Stimulated activated naive CD8-positive, alpha-beta T cell treated with anti-CD3 and anti-CD28 coated beads, Interleukin-15, amount 100 ng/mL, for 72 hours (primary cell): Measurements from ENCODE around the gene PTPRN2.
A peak's percentile ranks its signal among the peaks of the same experiment; 100 is the strongest.

Experiments used
- ATAC-seq: fragments of 150-1000 bp; cut with Tn5 transposase; 2 replicates; pipeline ENCODE4 v1.10.0; 2021; ENCODE audit warnings: mild to moderate bottlenecking, moderate library complexity
- DNase-seq, 2 donors: peaks; one replicate each; pipeline ENCODE4 v3.0.0; 2021 to 2022
- H3K27ac Mint-ChIP-seq, 2 donors: one replicate each; pipeline ENCODE4 v1.8.0; 2022; ENCODE audit warnings: mild to moderate bottlenecking in 2 of 2, mixed read lengths in 2 of 2, moderate library complexity in 2 of 2
- H3K27me3 Mint-ChIP-seq: one replicate; pipeline ENCODE4 v1.8.0; 2022; ENCODE audit warnings: mixed read lengths
- H3K4me1 Mint-ChIP-seq: one replicate; pipeline ENCODE4 v1.8.0; 2022; ENCODE audit warnings: mild to moderate bottlenecking, mixed read lengths
- H3K4me3 Mint-ChIP-seq, 2 donors: one replicate each; pipeline ENCODE4 v1.8.0; 2022; ENCODE audit warnings: mild to moderate bottlenecking in 2 of 2, mixed read lengths in 2 of 2, moderate library complexity in 1 of 2
- H3K9me3 Mint-ChIP-seq, 2 donors: one replicate each; pipeline ENCODE4 v1.8.0; 2022; ENCODE audit warnings: mixed read lengths in 2 of 2

Gene PTPRN2

DNA sequence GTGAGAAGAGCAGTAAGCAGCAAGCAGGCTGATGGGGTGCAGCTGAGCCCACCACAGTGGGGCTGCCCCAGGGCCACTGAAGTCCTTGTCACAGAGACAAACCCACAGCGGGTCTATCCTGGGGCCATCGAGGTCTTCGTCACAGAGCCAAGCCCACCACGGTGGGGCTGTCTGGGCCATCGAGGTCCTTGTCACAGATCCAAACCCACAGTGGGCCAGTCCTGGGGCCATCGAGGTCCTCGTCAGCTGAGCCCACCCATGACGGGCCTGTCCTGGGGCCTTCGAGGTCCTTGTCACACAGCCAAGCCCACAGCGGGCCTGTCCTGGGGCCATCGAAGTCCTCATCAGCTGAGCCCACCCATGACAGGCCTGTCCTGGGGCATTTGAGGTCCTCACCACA lies 700.9 kb downstream of the PTPRN2 start:
- no peak for ATAC-seq
- no peaks in the 10 kb centered on the region for H3K9me3 Mint-ChIP-seq
- peaks cover 29% of the 10 kb centered on the region for H3K4me1 Mint-ChIP-seq
- no peaks in the 10 kb centered on the region for H3K27me3 Mint-ChIP-seq
- no peak overlapping the region for H3K27ac Mint-ChIP-seq
- DNase-seq, result no peak
- no peak overlapping the region for H3K4me3 Mint-ChIP-seq

- H3K9me3 Mint-ChIP-seq, result no peaks in the 10 kb centered on the region
- DNase-seq, result no peak
- no peak overlapping the region for H3K27ac Mint-ChIP-seq
- peaks cover 24% of the 10 kb centered on the region for H3K4me1 Mint-ChIP-seq
- H3K27me3 Mint-ChIP-seq, result no peaks in the 10 kb centered on the region
- ATAC-seq, result no peak
- H3K4me3 Mint-ChIP-seq, result no peak overlapping the region
Observed at GRCh38 chr7:157886266-157886665, 701.4 kb downstream of the PTPRN2 start.

- Mint-ChIP-seq H3K4me1 (peaks cover 13% of the 10 kb centered on the region), H3K9me3 (peaks cover 0 to 6% of the 10 kb centered on the region in 2 donors), H3K4me3 (no peak overlapping the region), H3K27ac (no peak overlapping the region), H3K27me3 (no peaks in the 10 kb centered on the region)
- no peak for ATAC-seq
- DNase-seq, result no peak
Observed at GRCh38 chr7:157885140-157885539, 702.5 kb downstream of the PTPRN2 start.

GRCh38 chr7:157884461-157885062 lies 703.1 kb downstream of the PTPRN2 start:
- DNase-seq (no peak), ATAC-seq (no peak)
- H3K27me3 Mint-ChIP-seq, result no peaks in the 10 kb centered on the region
- H3K4me3 Mint-ChIP-seq, result no peak overlapping the region
- H3K27ac Mint-ChIP-seq, result no peak overlapping the region
- peaks cover 0 to 6% of the 10 kb centered on the region in 2 donors for H3K9me3 Mint-ChIP-seq
- peaks cover 7% of the 10 kb centered on the region for H3K4me1 Mint-ChIP-seq

DNA sequence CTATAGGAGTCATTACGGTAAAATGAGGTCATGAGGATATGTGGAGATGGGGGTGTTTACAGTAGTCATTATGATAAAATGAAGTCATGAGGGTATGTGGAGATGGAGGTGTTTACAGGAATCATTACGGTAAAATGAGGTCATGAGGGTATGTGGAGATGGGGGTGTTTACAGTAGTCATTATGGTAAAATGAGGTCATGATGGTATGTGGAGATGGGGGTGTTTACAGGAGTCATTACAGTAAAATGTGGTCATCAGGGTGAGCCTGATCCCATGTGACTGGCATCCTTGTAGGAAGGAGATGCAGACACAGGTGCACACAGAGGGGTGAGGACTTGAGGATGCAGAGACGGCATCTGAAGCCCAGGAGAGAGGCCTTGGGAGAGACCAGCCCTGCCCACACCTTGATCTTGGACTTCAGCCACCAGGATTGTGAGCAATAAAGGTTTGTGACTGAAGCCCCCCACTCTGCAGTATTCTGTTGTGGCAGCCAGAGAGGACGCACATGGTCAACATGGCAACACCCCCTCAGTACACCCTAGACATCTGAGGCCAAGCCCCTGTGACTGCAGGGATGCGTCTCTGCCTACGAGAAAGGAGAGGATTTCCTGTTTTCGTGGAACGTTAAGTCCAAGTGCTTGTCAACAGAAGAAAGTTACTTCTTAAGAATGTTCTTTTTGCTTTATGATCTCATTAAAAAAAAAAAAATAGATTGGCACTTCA lies 706.4 kb downstream of the PTPRN2 start:
- Mint-ChIP-seq H3K9me3 (peaks cover 0 to 6% of the 10 kb centered on the region in 2 donors), H3K27ac (no peak overlapping the region), H3K4me3 (no peak overlapping the region), H3K27me3 (no peaks in the 10 kb centered on the region), H3K4me1 (no peaks in the 10 kb centered on the region)
- DNase-seq (no peak), ATAC-seq (peak; percentile 73)

GRCh38 chr7:157879391-157879790 lies 708.2 kb downstream of the PTPRN2 start:
- Mint-ChIP-seq H3K27me3 (no peaks in the 10 kb centered on the region), H3K4me1 (peaks cover 12% of the 10 kb centered on the region), H3K4me3 (no peak overlapping the region), H3K9me3 (peaks cover 0 to 6% of the 10 kb centered on the region in 2 donors), H3K27ac (no peak overlapping the region)
- DNase-seq (no peak), ATAC-seq (no peak)

DNA sequence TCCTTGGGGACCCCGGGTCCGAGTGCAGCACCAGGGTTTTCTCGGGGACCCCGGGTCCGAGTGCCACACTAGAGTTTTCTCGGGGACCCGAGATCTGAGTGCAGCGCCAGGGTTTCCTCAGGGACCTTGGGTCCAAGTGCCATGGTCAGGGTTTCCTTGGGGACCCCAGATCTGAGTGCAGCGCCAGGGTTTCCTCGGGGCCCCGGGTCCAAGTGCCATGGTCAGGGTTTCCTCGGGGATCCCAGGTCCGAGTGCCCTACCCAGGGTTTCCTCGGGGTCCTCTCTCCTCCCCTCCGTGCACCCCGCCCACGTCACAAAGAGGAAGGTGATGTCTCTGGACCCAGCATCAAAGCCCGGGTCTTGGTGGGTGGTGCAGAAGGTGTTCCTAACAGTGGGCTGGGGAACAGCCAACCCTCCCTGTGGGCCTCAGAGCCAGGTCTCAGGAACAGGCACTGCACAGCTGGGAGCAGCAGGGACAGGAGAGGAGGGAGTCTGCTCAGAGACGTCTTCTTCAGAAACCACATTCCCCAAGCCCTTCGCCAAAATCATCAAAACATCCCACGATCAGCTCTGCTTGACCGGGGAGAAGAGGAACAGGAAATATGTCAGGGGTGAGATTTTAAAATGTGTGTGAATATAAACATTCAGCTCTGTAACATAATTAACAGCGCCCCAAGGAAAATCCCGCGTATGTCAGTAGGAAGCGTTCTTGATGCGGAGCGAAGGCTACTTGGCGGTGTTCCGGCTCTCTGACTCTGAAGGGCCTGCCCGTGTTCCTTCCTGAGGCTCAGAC lies 710.1 kb downstream of the PTPRN2 start:
- Mint-ChIP-seq H3K27me3 (no peaks in the 10 kb centered on the region), H3K4me3 (no peak overlapping the region), H3K4me1 (peaks cover 19% of the 10 kb centered on the region), H3K27ac (no peak overlapping the region), H3K9me3 (peaks cover 0 to 6% of the 10 kb centered on the region in 2 donors)
- no peak for ATAC-seq
- no peak for DNase-seq

- Mint-ChIP-seq H3K4me1 (peaks cover 25% of the 10 kb centered on the region), H3K9me3 (peaks cover 0 to 6% of the 10 kb centered on the region in 2 donors), H3K27ac (no peak overlapping the region), H3K27me3 (no peaks in the 10 kb centered on the region), H3K4me3 (no peak overlapping the region)
- DNase-seq (no peak), ATAC-seq (no peak)
Observed at GRCh38 chr7:157876469-157877285, 710.9 kb downstream of the PTPRN2 start.

GRCh38 chr7:157875230-157876179 lies 712.1 kb downstream of the PTPRN2 start:
- ATAC-seq, result peak; percentile 84
- peak overlapping the region; percentile 51 to 74 for H3K4me3 Mint-ChIP-seq
- peak; percentile 50 to 54 for DNase-seq
- no peaks in the 10 kb centered on the region for H3K9me3 Mint-ChIP-seq
- no peak overlapping the region for H3K27ac Mint-ChIP-seq
- peaks cover 36% of the 10 kb centered on the region for H3K4me1 Mint-ChIP-seq
- no peaks in the 10 kb centered on the region for H3K27me3 Mint-ChIP-seq

DNA sequence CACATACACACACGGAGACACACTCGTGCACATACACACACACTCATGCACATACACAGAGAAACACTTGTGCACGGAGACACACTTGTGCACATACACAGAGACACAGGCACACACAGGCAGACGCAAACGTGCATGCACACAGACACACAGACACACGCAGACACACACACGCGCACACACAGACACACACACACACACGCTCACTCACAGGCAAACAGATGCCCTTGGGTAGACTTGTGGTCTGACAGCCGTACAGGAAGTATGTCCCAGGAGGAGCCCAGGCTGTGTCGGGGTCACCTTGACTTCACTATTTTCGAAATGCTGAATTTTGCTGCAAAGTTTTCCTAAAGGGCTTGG lies 712.8 kb downstream of the PTPRN2 start:
- H3K4me1 Mint-ChIP-seq, result peaks cover 38% of the 10 kb centered on the region
- H3K9me3 Mint-ChIP-seq, result no peaks in the 10 kb centered on the region
- peak in 1 of 2 donors; percentile 10 for DNase-seq
- H3K27me3 Mint-ChIP-seq, result no peaks in the 10 kb centered on the region
- ATAC-seq, result peak; percentile 19
- H3K4me3 Mint-ChIP-seq, result peak overlapping the region; percentile 51 to 74
- H3K27ac Mint-ChIP-seq, result no peak overlapping the region

- Mint-ChIP-seq H3K27me3 (no peaks in the 10 kb centered on the region), H3K4me3 (peak overlapping the region in 1 of 2 donors; percentile 74), H3K9me3 (no peaks in the 10 kb centered on the region), H3K27ac (peak overlapping the region in 1 of 2 donors; percentile 54), H3K4me1 (peaks cover 38% of the 10 kb centered on the region)
- no peak for ATAC-seq
- no peak for DNase-seq
Observed at GRCh38 chr7:157874208-157874816, 713.3 kb downstream of the PTPRN2 start.

- DNase-seq (no peak), ATAC-seq (no peak)
- H3K27me3 Mint-ChIP-seq, result no peaks in the 10 kb centered on the region
- H3K4me1 Mint-ChIP-seq, result peaks cover 38% of the 10 kb centered on the region
- H3K27ac Mint-ChIP-seq, result no peak overlapping the region
- H3K4me3 Mint-ChIP-seq, result no peak overlapping the region
- no peaks in the 10 kb centered on the region for H3K9me3 Mint-ChIP-seq
Observed at GRCh38 chr7:157873664-157874063, 714.0 kb downstream of the PTPRN2 start.

- Mint-ChIP-seq H3K27ac (no peak overlapping the region), H3K4me3 (no peak overlapping the region), H3K9me3 (no peaks in the 10 kb centered on the region), H3K4me1 (peaks cover 38% of the 10 kb centered on the region), H3K27me3 (no peaks in the 10 kb centered on the region)
- ATAC-seq, result no peak
- DNase-seq, result no peak
Observed at GRCh38 chr7:157873181-157873580, 714.4 kb downstream of the PTPRN2 start.

DNA sequence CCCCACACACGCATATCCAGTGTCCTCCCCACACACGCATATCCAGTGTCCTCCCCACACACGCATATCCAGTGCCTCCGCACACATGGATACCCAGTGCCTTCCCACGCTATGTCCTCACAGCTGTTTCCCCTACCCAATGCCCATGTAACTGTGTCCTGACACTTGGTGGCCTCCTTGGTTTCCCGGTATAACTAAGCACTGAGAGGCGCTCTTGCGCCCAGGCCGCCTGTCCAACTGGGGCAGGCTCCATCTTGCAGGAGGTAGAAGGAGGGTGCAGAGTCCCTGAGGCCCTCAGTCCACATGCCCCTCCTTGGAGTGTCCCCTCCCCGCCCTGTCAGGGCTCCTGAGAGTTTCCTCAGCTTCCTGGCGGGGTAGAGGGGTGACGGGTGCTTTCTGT lies 715.2 kb downstream of the PTPRN2 start:
- no peaks in the 10 kb centered on the region for H3K9me3 Mint-ChIP-seq
- ATAC-seq (no peak), DNase-seq (no peak)
- no peaks in the 10 kb centered on the region for H3K27me3 Mint-ChIP-seq
- peak overlapping the region in 1 of 2 donors; percentile 9 for H3K27ac Mint-ChIP-seq
- peak overlapping the region in 1 of 2 donors; percentile 0 for H3K4me3 Mint-ChIP-seq
- peaks cover 38% of the 10 kb centered on the region for H3K4me1 Mint-ChIP-seq
